Non-pigmented ciliary epithelial cell (primary cell): Measurements from ENCODE around the gene TGOLN2.
"Not testable (repeated sequence)": the region's sequence is repeated elsewhere in the genome, so short reads cannot be mapped to it uniquely, and the experiment has no call there.

ENCODE experiments used
- DNase-seq: peaks from one replicate; pipeline ENCODE4 v3.0.0-alpha.2; 2010; ENCODE audit warnings: low read depth

TGOLN2 gene

GRCh38 chr2:85327822-85328617 lies at the start of gene TGOLN2:
Gene TGOLN2 (minus strand): TSS chr2:85327989. CDS start chr2:85327962, 27 bp downstream.
- peak; percentile 45 for DNase-seq

DNA sequence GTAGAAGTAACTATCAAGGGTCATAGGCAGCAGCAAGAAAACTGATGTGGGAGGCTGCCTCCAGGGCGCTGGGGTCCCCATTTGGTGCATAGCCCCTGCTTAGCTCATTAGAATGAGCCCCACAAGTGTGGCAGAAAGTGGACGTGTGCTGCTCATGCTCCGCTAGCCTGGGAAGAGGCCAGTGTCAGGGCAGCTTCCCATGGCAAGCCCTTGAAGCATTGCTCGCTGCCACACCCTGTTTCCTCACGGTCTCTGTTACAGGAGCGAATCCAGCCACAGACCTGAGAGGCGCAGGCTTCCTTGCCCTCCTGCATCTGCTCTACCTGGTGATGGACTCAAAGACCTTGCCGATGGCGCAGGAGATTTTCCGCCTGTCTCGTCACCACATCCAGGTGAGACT lies 49.3 kb upstream of the TGOLN2 start:
- no peak for DNase-seq

DNA sequence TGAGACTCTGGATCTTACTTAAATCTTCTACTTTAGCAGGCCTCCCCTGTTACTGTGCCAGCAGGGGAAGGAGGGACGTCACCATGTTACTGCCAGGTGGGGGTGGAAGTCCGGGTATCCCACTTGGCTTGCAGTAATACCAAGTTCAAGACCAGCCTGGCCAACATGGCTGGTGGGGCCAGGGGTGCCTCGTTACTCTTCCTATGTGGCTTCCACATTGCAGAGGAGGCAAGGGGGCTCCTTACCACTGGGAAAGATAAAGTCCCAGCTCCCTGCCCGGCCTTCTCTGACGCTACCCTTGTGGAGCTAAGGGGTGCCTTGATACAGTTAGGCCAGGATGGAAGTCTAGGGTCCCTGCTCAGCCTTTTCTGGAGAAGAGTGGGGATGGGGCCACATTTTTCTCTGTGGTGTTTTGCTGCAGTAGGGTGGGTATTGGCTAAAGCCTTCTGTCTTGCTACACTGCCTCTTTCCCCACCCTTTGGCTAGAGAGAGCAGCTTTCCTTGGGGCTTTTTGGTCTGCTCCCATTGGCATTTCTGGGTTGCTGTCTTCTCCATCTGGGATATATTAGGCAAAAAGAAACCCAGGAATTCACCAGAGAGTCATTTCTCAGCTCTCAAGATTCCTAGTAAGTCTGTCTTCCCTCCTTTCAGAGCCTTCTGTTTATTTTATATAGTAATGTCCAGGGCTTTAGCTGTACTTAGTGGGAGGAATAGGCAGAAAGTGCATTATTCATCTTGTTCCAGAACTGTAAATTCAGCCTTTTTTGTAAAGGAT lies 48.7 kb upstream of the TGOLN2 start:
- no peak for DNase-seq

DNA sequence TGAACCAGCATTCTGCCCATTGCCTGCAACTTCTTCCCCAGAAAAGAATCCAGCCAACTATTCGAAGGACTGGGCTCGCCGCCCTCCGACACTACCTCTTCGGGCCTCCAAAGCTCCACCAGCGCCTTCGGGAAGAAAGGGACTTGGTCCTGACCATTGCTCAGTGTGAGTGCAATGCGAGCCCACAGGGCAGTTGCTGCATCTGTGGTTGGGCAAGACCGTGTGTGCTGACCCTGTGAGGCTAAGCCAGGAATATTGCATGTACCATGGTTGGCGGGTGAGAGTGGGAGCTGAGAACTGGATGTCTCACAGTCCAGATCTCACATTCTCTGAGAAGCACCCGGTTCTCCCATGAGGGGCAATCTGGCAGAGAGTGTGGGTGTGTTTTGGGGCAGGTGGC lies 43.3 kb upstream of the TGOLN2 start:
- DNase-seq: no peak

DNA sequence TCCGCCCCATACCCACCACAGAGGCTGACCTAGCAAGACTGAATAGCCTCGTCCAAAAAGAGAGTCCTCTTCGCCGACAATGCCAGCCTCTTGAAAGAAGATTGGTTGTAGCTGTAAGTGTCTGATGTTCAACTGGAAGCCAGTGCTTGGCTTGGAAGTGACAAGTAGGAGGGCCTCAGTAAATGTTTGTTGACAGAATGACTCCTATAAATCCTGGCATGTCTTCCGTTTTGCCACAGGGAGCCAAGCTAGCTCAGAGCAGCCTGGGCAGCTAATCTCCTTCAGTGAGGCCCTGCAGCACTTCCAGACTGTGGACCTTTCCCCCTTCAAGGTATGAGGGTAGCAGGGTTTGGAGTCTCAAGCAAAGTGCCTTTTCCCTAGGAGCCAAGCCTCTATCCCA lies 41.7 kb upstream of the TGOLN2 start:
- no peak for DNase-seq

DNA sequence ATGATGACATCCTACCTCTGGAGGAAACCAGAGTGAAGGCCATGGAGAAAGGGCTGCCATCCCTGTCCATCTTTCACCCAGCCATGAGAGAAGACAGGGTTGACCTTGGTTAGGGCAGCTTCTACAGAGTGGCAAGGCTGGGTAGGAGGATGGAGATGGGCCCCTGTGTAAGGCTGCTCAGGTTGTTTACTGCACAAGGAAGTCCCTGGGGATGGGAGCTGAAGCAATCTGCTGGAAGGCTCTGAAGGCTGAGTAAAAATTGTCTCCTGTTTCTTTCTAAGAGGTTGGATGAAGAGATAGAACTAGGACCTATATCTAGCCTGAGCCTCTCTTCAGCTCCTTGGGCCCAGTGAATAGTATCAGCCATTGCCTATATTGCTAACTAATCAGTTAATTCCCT lies 41.1 kb upstream of the TGOLN2 start:
- DNase-seq: no peak

DNA sequence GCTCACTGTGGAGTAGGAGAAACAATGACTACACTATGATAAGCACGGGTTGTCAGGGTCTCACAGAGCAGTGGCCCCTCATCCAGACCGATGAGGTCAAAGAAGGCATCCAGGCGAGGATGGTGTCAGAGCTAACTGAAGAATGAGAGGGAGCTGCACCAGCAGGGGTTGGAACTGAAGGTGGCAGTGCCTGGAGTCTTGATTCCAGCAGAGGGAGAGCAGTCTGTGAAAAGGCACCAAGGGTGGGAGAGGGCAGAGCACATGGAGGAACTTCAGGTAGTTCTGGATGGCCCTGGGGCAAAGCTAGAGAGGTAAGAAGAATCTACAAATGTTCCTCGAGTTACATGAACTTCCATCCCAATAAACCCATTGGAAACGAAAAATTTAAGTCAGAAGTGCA lies 39.4 kb upstream of the TGOLN2 start:
- no peak for DNase-seq

DNA sequence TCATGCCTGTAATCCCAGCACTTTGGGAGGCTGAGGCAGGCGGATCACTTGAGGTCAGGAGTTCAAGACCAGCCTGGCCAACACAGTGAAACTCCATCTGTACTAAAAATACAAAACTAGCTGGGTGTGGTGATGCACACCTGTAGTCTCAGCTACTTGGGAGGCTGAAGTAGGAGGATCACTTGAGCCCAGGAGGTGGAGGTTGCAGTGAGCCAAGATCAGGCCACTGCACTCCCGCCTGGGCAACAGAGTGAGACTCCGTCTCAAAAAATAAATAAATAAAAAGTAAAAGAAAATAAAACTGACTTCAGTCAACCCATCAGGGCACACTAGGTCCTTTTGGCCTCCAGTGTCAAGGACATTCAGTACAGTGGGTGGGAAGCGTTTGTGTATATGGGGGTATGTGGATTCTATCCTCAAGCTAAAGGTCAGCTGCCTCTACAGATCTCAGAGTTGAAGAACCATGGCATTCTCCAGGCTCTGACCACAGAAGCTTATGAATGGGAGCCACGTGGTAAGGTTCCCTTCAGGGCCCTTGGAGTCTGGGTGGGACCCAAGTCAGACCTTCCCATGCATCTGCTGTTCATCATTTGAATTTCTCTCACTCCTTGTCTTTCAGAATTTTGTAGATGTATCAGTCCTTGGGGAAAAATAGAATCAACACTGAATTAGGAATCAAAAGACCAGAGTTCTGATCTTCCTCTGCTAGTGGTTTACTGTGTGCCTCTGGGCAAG lies 35.0 kb upstream of the TGOLN2 start:
- not testable (repeated sequence) for DNase-seq

GRCh38 chr2:85357736-85358135 lies 29.9 kb upstream of the TGOLN2 start:
- no peak for DNase-seq

- DNase-seq: no peak
Measured at GRCh38 chr2:85356186-85356585, 28.4 kb upstream of the TGOLN2 start.

DNA sequence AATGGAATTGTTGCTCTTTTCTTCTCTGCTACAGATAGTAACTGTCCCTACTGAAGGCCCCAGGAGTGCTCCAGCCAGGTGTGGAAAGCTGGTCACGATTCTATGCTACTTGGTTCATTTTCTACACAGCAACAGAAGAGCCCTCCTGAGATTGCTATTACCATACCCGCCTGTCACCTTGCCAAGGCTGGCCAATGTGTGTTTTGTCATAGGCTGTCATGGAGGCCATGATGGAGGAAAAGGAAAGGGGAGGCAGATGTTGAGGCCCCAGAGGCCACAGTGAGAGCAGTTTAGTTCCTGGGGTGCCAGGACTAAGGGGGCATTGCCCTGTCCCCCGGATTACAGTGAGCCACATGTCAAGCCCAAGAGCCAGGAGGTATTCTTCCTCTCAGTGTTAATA lies 27.7 kb upstream of the TGOLN2 start:
- DNase-seq: no peak

DNA sequence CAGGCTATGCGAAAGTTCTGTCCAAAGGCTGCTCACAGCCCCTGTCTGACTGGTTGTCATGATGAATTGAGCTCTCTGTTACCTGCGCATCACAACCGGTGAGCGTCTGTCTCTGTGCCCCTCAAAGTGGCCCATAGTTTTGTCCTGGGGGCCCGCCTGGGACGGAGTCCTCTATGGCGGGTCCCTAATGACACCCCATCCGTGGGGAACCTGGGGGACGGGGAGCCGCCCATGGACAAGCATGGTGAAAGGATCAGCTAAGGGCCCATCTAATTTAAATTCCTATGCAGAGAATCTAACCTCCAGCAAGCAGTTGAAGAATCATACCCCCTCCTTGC lies 27.3 kb upstream of the TGOLN2 start:
- no peak for DNase-seq

DNA sequence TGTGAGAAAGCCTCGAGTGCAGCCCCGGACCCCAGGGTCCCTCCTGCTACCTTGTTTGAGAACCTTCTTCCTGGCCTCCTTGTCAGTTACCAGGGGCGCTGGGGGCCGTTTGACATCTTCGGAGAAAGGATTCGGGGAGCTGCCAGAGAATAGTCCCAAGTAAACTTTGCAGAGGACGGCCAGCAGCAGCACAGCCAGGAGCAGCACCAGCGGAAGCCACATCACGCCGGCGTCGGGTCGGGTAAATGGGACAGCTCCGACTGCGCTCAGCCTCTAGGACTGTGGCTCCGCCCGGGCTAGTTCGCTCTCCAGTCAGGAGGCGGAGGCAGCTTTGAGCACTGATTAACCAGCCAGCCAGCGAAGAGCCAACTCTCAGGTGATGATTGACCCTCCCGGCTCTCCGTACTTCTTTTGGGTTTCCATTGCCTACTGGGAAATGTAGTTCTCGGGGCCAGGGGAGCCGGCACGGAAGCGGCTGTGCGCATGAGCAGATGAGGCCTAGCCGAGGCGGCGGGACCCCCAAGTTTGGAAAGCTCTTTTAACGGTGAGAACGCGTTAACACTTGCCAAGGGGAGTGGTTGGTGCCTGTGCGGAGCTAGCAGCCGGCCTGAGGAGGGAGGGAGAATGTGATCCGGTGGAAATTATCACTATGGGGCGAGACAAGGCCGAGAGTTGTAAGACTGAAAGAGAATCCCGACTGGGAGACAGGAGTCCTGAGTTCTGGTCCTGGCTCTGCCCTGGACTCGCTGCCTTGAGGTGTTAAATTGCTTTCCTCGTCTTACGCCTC lies 26.7 kb upstream of the TGOLN2 start, which contains the start of the genes ELMOD3 and RETSAT:
Gene ELMOD3, plus strand, starts transcription at position 484 of the 787 bp plus-strand sequence. CDS start 2,430 bp downstream, outside the sequence.
Gene RETSAT, minus strand, starts transcription at position 243 of the 787 bp plus-strand sequence. Its CDS starts 21 bp downstream, at position 222.
- DNase-seq: peak; percentile 98

- DNase-seq: no peak
Measured at GRCh38 chr2:85353876-85354285, 26.1 kb upstream of the TGOLN2 start.

- no peak for DNase-seq
Measured at GRCh38 chr2:85347599-85347998, 19.8 kb upstream of the TGOLN2 start.

- no peak for DNase-seq
Measured at GRCh38 chr2:85344356-85344954, 16.7 kb upstream of the TGOLN2 start.

DNA sequence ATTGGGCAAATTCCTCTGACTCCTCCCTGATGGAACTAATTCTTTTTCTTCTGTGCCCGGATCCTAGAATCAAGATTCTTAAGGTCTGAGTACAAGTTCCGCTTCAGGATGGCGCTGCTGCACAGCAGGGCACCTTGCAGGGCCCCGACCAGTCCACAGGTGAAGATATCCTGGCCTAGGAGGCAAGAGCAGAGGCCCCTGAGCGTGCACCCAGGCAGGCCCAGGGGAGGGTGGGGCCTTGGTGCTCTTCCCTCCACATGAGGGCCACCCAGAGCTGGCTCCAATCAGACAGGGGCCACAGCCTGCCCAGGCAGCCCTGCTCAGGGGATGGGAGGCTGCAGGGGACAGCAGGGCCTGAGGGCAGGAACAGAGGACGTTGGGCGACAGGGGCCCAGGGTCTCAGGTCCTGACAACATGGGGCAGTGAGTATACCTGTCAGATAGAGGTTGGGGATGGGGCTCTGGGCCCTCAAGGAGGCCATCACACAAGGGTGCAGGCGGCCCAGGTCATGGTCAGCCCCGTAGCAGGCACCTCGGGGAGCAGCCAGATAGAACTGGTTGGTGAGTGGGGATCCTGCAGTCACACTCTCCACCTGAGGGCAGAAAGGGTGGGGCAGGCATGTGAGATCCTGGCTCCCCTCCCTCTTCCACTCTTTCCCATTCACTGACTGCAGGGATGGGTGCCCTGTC lies 15.6 kb upstream of the TGOLN2 start:
- DNase-seq: not testable (repeated sequence)

- no peak for DNase-seq
Measured at GRCh38 chr2:85342156-85342555, 14.4 kb upstream of the TGOLN2 start.

GRCh38 chr2:85341269-85342029 lies 13.7 kb upstream of the TGOLN2 start:
- no peak for DNase-seq
